ENCODE results near the gene CYP2A7.
"Not testable (repeated sequence)": the region's sequence is repeated elsewhere in the genome, so short reads cannot be mapped to it uniquely, and the experiment has no call there.

CYP2A7 gene

GRCh38 chr19:40838477-40838876 lies 43.6 kb downstream of the CYP2A7 start:
- not testable (repeated sequence) for DNase-seq

- DNase-seq: no peak
These were observed 45.1 kb downstream of the CYP2A7 start for GRCh38 chr19:40836754-40837429.

GRCh38 chr19:40833728-40834533 lies 48.1 kb downstream of the CYP2A7 start:
- DNase-seq: not testable (repeated sequence)

- not testable (repeated sequence) for DNase-seq
These were observed 49.6 kb downstream of the CYP2A7 start for GRCh38 chr19:40832431-40832790.

- DNase-seq: peak; percentile 57
These were observed 50.3 kb downstream of the CYP2A7 start for GRCh38 chr19:40831502-40832430.

- DNase-seq: not testable (repeated sequence)
These were observed 51.3 kb downstream of the CYP2A7 start for GRCh38 chr19:40830741-40831140.

GRCh38 chr19:40829205-40829604 lies 52.8 kb downstream of the CYP2A7 start:
- no peak for DNase-seq

GRCh38 chr19:40827386-40828247 lies 54.4 kb downstream of the CYP2A7 start:
- DNase-seq: no peak

GRCh38 chr19:40826699-40827385 lies 55.2 kb downstream of the CYP2A7 start:
- not testable (repeated sequence) for DNase-seq

- DNase-seq: not testable (repeated sequence)
These were observed 55.7 kb downstream of the CYP2A7 start for GRCh38 chr19:40826312-40826698.

- DNase-seq: not testable (repeated sequence)
These were observed 56.5 kb downstream of the CYP2A7 start for GRCh38 chr19:40825460-40826095.

Measured in NCI-H2107 (cell line).